H1 (cell line): ENCODE results near the gene TRIM40. TPM values are rescaled to one million over a fixed set of nuclear protein-coding genes. Genes with fewer than 3 reads are reported as not detected.

ENCODE experiments used
- CTCF ChIA-PET: fragments of 300-600 bp; sonication (Branson Sonifier 250); formaldehyde crosslinking; loops from one replicate; lab custom pipeline; 2021; ENCODE audit not compliant: partially characterized antibody; lab: Charles Lee
- POLR2A ChIA-PET: fragments of 300-600 bp; sonication (Branson Sonifier 250); formaldehyde crosslinking; loops from one replicate; lab custom pipeline; 2021; ENCODE audit warnings: inconsistent platforms; ENCODE audit not compliant: partially characterized antibody; lab: Charles Lee
- DNase-seq, 2 experiments: peaks; one replicate each; pipeline versions ENCODE4 v3.0.0 to v3.0.0-alpha.2; 2010 to 2022; ENCODE audit warnings: low spot score in 2 of 2, low read depth in 1 of 2, mixed read lengths in 1 of 2
- FAIRE-seq: peaks from 2 replicates; lab custom pipeline; 2011; peaks lifted over from hg19 to GRCh38; lab: Jason Lieb, UNC
- H2AFZ ChIP-seq: 2 replicates; pipeline ENCODE4 v1.8.1; 2012; ENCODE audit warnings: low read length, inconsistent platforms
- H2AK5ac ChIP-seq: 2 replicates; pipeline ENCODE4 v1.6.1; 2013; ENCODE audit warnings: low read depth, low read length
- H2BK120ac ChIP-seq: replicated peaks from 2 replicates; pipeline ENCODE3; 2013; ENCODE audit warnings: low read depth, low read length, inconsistent platforms
- H2BK12ac ChIP-seq: 2 replicates; pipeline ENCODE4 v1.6.1; 2013; ENCODE audit warnings: low read depth, low read length
- H2BK15ac ChIP-seq: 2 replicates; pipeline ENCODE4 v1.6.1; 2013; ENCODE audit warnings: low read length
- H2BK20ac ChIP-seq: 2 replicates; pipeline ENCODE4 v1.6.1; 2013; ENCODE audit warnings: low read length
- H2BK5ac ChIP-seq: 2 replicates; pipeline ENCODE4 v1.6.1; 2013; ENCODE audit warnings: low read depth, low read length
- H3K14ac ChIP-seq: 2 replicates; pipeline ENCODE4 v1.6.1; 2013; ENCODE audit warnings: inconsistent platforms; ENCODE audit not compliant: insufficient read length
- H3K18ac ChIP-seq: 2 replicates; pipeline ENCODE4 v1.6.1; 2013; ENCODE audit warnings: low read length; ENCODE audit errors: extremely low read depth
- H3K23ac ChIP-seq: 2 replicates; pipeline ENCODE4 v1.6.1; 2013; ENCODE audit warnings: inconsistent platforms; ENCODE audit not compliant: insufficient read length
- H3K23me2 ChIP-seq: 2 replicates; pipeline ENCODE4 v1.6.1; 2013; ENCODE audit warnings: low read depth, low read length
- H3K27ac ChIP-seq: 2 replicates; pipeline ENCODE4 v1.6.1; 2011; ENCODE audit warnings: low read depth, low read length, inconsistent platforms
- H3K27me3 ChIP-seq, 4 experiments: replicated peaks in 1 of 4; 1 replicate in 1 of 4; 2 replicates in 3 of 4; pipeline versions ENCODE4 v1.6.1 to v1.8.1; 2011 to 2013; ENCODE audit warnings: low read length in 3 of 4, mild to moderate bottlenecking in 3 of 4, inconsistent platforms in 2 of 4, mixed read lengths in 2 of 4, moderate library complexity in 1 of 4; ENCODE audit not compliant: control insufficient read depth in 3 of 4, insufficient read depth in 3 of 4; ENCODE audit errors: extremely low read depth in 1 of 4
- H3K36me3 ChIP-seq, 4 experiments: 2 replicates each; pipeline versions ENCODE4 v1.6.1 to v1.8.1; 2011 to 2013; ENCODE audit warnings: mild to moderate bottlenecking in 4 of 4, low read length in 3 of 4, moderate library complexity in 2 of 4, control low read depth in 1 of 4, inconsistent platforms in 1 of 4; ENCODE audit not compliant: insufficient read depth in 4 of 4, control insufficient read depth in 2 of 4
- H3K4ac ChIP-seq: replicated peaks from 2 replicates; pipeline ENCODE3; 2013; ENCODE audit warnings: low read length, low read depth, mixed read lengths, inconsistent platforms; ENCODE audit not compliant: insufficient read length
- H3K4me1 ChIP-seq, 4 experiments: replicated peaks in 1 of 4; 1 replicate in 1 of 4; 2 replicates in 3 of 4; pipeline versions ENCODE4 v1.6.1 to v1.8.1; 2011 to 2013; ENCODE audit warnings: low read length in 3 of 4, inconsistent platforms in 2 of 4, mixed read lengths in 1 of 4; ENCODE audit not compliant: insufficient read depth in 4 of 4, control insufficient read depth in 3 of 4
- H3K4me2 ChIP-seq, 2 experiments: 2 replicates each; pipeline versions ENCODE4 v1.6.1 to v1.8.1; 2011 to 2013; ENCODE audit warnings: low read depth in 2 of 2, low read length in 2 of 2, control low read depth in 1 of 2, inconsistent platforms in 1 of 2, mild to moderate bottlenecking in 1 of 2; ENCODE audit not compliant: insufficient read depth in 1 of 2
- H3K4me3 ChIP-seq, 4 experiments: fragments of 200-600, 300-600 bp in 1 of 4; sonication (generic), shearing (Covaris generic), sonication (Bioruptor Twin) in 1 of 4; 2 replicates each; pipeline versions ENCODE4 v1.5.1 to v1.8.1; 2011 to 2016; ENCODE audit warnings: low read length in 4 of 4, low read depth in 3 of 4, control low read depth in 2 of 4, inconsistent platforms in 2 of 4, mild to moderate bottlenecking in 2 of 4, mixed read lengths in 1 of 4, moderate library complexity in 1 of 4; ENCODE audit not compliant: insufficient read depth in 2 of 4; ENCODE audit errors: extremely low read depth in 1 of 4
- H3K56ac ChIP-seq: replicated peaks from 2 replicates; pipeline ENCODE3; 2013; ENCODE audit warnings: low read depth, mild to moderate bottlenecking, mixed read lengths, low read length, inconsistent platforms; ENCODE audit not compliant: insufficient read length
- H3K79me1 ChIP-seq: 2 replicates; pipeline ENCODE4 v1.6.1; 2013; ENCODE audit warnings: low read depth, low read length, control low read depth
- H3K79me2 ChIP-seq, 2 experiments: 2 replicates each; pipeline versions ENCODE4 v1.6.1 to v1.8.1; 2012 to 2013; ENCODE audit warnings: low read length in 2 of 2, mild to moderate bottlenecking in 2 of 2, inconsistent platforms in 1 of 2; ENCODE audit not compliant: insufficient read depth in 2 of 2, control insufficient read depth in 1 of 2
- H3K9ac ChIP-seq, 4 experiments: replicated peaks in 1 of 4; 1 replicate in 1 of 4; 2 replicates in 3 of 4; pipeline versions ENCODE4 v1.6.1 to v1.8.1; 2011 to 2013; ENCODE audit warnings: low read depth in 3 of 4, low read length in 3 of 4, control low read depth in 2 of 4, mild to moderate bottlenecking in 2 of 4, moderate library complexity in 2 of 4, inconsistent platforms in 1 of 4; ENCODE audit errors: extremely low read depth in 1 of 4
- H3K9me3 ChIP-seq, 2 experiments: 2 replicates each; pipeline versions ENCODE4 v1.6.1 to v1.8.1; 2012 to 2013; ENCODE audit warnings: mild to moderate bottlenecking in 2 of 2, moderate library complexity in 2 of 2, control low read depth in 1 of 2, inconsistent platforms in 1 of 2, low read depth in 1 of 2, low read length in 1 of 2, mixed read lengths in 1 of 2; ENCODE audit not compliant: insufficient read depth in 2 of 2
- H4K20me1 ChIP-seq, 2 experiments: replicated peaks in 1 of 2; 2 replicates each; pipeline versions ENCODE3 to v1.8.1; 2011 to 2013; ENCODE audit warnings: inconsistent platforms in 2 of 2, low read length in 2 of 2, mild to moderate bottlenecking in 1 of 2; ENCODE audit not compliant: insufficient read depth in 2 of 2, control insufficient read depth in 1 of 2
- H4K5ac ChIP-seq: 2 replicates; pipeline ENCODE4 v1.6.1; 2013; ENCODE audit warnings: low read length, low read depth, mixed read lengths, inconsistent platforms; ENCODE audit not compliant: insufficient read length
- H4K8ac ChIP-seq: 2 replicates; pipeline ENCODE4 v1.8.0; 2013; ENCODE audit warnings: mild to moderate bottlenecking, moderate library complexity, low read length, inconsistent platforms; ENCODE audit not compliant: insufficient read depth; ENCODE audit errors: extremely low read depth
- H4K91ac ChIP-seq: replicated peaks from 2 replicates; pipeline ENCODE3; 2013; ENCODE audit warnings: low read length, mixed read lengths, inconsistent platforms; ENCODE audit not compliant: insufficient read length
- BACH1 ChIP-seq: IDR thresholded peaks from 2 replicates; pipeline ENCODE4 v1.6.1; 2012; ENCODE audit warnings: low read length, improper control_type of control experiment
- BCL11A ChIP-seq, 2 experiments: IDR thresholded peaks; one replicate each; pipeline ENCODE4 v1.6.1; 2011; ENCODE audit warnings: low read depth in 2 of 2, low read length in 2 of 2, mild to moderate bottlenecking in 2 of 2
- CBX5 ChIP-seq: fragments of 300-800, 300-1000 bp; sonication (generic); IDR thresholded peaks from 2 replicates; pipeline ENCODE4 v1.7.1; 2016; ENCODE audit warnings: antibody characterized with exemption, low read length, low read depth
- E2F6 ChIP-seq: IDR thresholded peaks from 2 replicates; pipeline ENCODE4 v1.6.1; 2012; ENCODE audit warnings: inconsistent platforms
- JUND ChIP-seq: IDR thresholded peaks from 2 replicates; pipeline ENCODE4 v1.6.1; 2011; ENCODE audit warnings: mild to moderate bottlenecking, improper control_type of control experiment, low read length
- KDM5A ChIP-seq: fragments of 200-600 bp; IDR thresholded peaks from 2 replicates; pipeline ENCODE4 v1.7.1; 2012; ENCODE audit warnings: mild to moderate bottlenecking, low read length, inconsistent platforms, mixed read lengths
- MAFK ChIP-seq: IDR thresholded peaks from 2 replicates; pipeline ENCODE4 v1.6.1; 2012; ENCODE audit warnings: low read depth, mild to moderate bottlenecking, improper control_type of control experiment, low read length
- POLR2AphosphoS5 ChIP-seq: IDR thresholded peaks from 2 replicates; pipeline ENCODE4 v1.6.1; 2011; ENCODE audit warnings: low read depth, low read length
- RBBP5 ChIP-seq: IDR thresholded peaks from 2 replicates; pipeline ENCODE4 v1.7.1; 2012; ENCODE audit warnings: low read depth, mild to moderate bottlenecking, inconsistent platforms, low read length, moderate library complexity, borderline replicate concordance
- RXRA ChIP-seq: IDR thresholded peaks from 2 replicates; pipeline ENCODE4 v1.6.1; 2011; ENCODE audit warnings: low read depth, mild to moderate bottlenecking, low read length, moderate library complexity; ENCODE audit not compliant: insufficient read depth
- SIRT6 ChIP-seq: IDR thresholded peaks from one replicate; pipeline ENCODE4 v1.7.1; 2012; ENCODE audit warnings: low read length, inconsistent platforms
- SP4 ChIP-seq: IDR thresholded peaks from 2 replicates; pipeline ENCODE4 v1.6.1; 2012; ENCODE audit warnings: low read length, inconsistent platforms
- TAF7 ChIP-seq: optimal IDR thresholded peaks from 2 replicates; pipeline ENCODE3; 2011; ENCODE audit warnings: low read depth, mild to moderate bottlenecking, inconsistent platforms, low read length, moderate library complexity, borderline replicate concordance
- YY1 ChIP-seq: IDR thresholded peaks from 2 replicates; pipeline ENCODE4 v1.6.1; 2011; ENCODE audit warnings: low read depth, mild to moderate bottlenecking, low read length
- WGBS, 2 experiments: shearing (Covaris generic) in 1 of 2; methylation state at CpG; one replicate each; pipeline versions ENCODE4 v1.1.6 to v1.1.7; 2013 to 2015; ENCODE audit warnings: low lambda C conversion rate in 2 of 2, mixed read lengths in 2 of 2, inconsistent platforms in 1 of 2, low coverage in 1 of 2, missing lambda C conversion rate in 1 of 2; ENCODE audit not compliant: insufficient replicate concordance in 2 of 2, insufficient coverage in 1 of 2, insufficient read length in 1 of 2; ENCODE audit errors: extremely low coverage in 1 of 2, missing lambda C conversion rate in 1 of 2; 5-methylcytosine and 5-hydroxymethylcytosine counted together
- polyA plus RNA-seq, 7 experiments: library from polyadenylated mRNA; depleted of rRNA in 3 of 7; stranded (reverse) in 5 of 7; unstranded in 2 of 7; fragments of >200 nt in 5 of 7; fragments of 200-250 nt in 2 of 7; gene quantifications; 1 replicate in 5 of 7; 2 replicates in 1 of 7; 4 replicates in 1 of 7; pipeline versions ENCODE4 v1.2.1 to v1.2.3, GENCODE V29; 2011 to 2013; ENCODE audit warnings: missing spikeins in 2 of 7, mixed read lengths in 2 of 7
- total RNA-seq: library from RNA; stranded (reverse); fragmentation: NEBNext Ultra II Directional; extraction: Animal tissue kit (Norgen Biotek cat#: 25700); gene quantifications from 2 replicates; pipeline ENCODE4 v1.2.1, GENCODE V29; 2021

Gene TRIM40
- total and polyA plus RNA-seq, 2 of the 8 experiments (the other 6 are each of a cell fraction or from before 2014, with no cell fraction given): not detected

GRCh38 chr6:30111266-30111856 is 24.6 kb upstream of the TRIM40 start:
- Histone ChIP-seq H3K79me1 (no peaks in the 10 kb centered on the region), H3K18ac (no peak overlapping the region), H3K27me3 (peaks cover 0 to 13% (median 7%) of the 10 kb centered on the region in 4 experiments; a peak in 5 of 7 replicates), H4K8ac (no peak overlapping the region), H2BK12ac (no peak overlapping the region), H2AK5ac (no peak overlapping the region), H3K23ac (no peak overlapping the region), H2BK15ac (no peak overlapping the region), H3K23me2 (no peaks in the 10 kb centered on the region), H2BK20ac (no peak overlapping the region), H4K20me1 (no peaks in the 10 kb centered on the region), H2BK5ac (no peak overlapping the region), H3K4me2 (no peak overlapping the region), H3K4me1 (no peaks in the 10 kb centered on the region), H2AFZ (no peak overlapping the region), H3K36me3 (no peaks in the 10 kb centered on the region), H3K4ac (no peak overlapping the region), H3K14ac (no peak overlapping the region), H3K56ac (no peak overlapping the region), H3K9me3 (no peaks in the 10 kb centered on the region), H3K27ac (no peak overlapping the region), H3K4me3 (no peak overlapping the region), H2BK120ac (no peak overlapping the region), H4K5ac (no peak overlapping the region), H4K91ac (no peak overlapping the region), H3K9ac (no peak overlapping the region), H3K79me2 (no peaks in the 10 kb centered on the region)
- ChIA-PET POLR2A (interaction anchor here (0.6 to 1.6 kb wide), 4 partner anchors 9 to 384 kb away, joined by 3 to 4 read pairs (median 4); no protein-coding TSS in a partner anchor), CTCF (interaction anchor here (2.1 to 3.6 kb wide), 3 partner anchors 8 to 20 kb away, joined by 12 to 23 read pairs (median 21); no protein-coding TSS in a partner anchor)
- 89% methylated on average over 27 of the region's 27 CpGs; no CpG with 5 or more reads in 1 of the 2 experiments for WGBS, 2 experiments
- FAIRE-seq (no peak), DNase-seq (no peak)
- TF ChIP-seq RBBP5: no peak
- no peak for TF ChIP-seq POLR2AphosphoS5
- TF ChIP-seq RXRA: no peak
- no peak for TF ChIP-seq BCL11A (IDR thresholded peaks at IDR 0.05; ENCODE audit: low read depth in 2 of 2, low read length in 2 of 2)
- TF ChIP-seq JUND: no peak
- TF ChIP-seq SIRT6: no peak
- TF ChIP-seq KDM5A: no peak
- TF ChIP-seq SP4: no peak
- no peak for TF ChIP-seq YY1
- TF ChIP-seq TAF7: no peak
- TF ChIP-seq E2F6: no peak
- no peak for TF ChIP-seq MAFK
- TF ChIP-seq BACH1: no peak
- TF ChIP-seq CBX5: no peak
